Fibroblast of lung (primary cell): Measurements from ENCODE around the gene CENPV. TPM values are rescaled to one million over a fixed set of nuclear protein-coding genes. Genes with fewer than 3 reads are reported as not detected.
A peak's percentile ranks its signal among the peaks of the same experiment; 100 is the strongest.

Experiments used
- DNase-seq, 2 donors: peaks; one replicate each; pipeline versions ENCODE4 v3.0.0 to v3.0.0-alpha.2; 2010; ENCODE audit warnings: low read depth in 2 of 2
- H2AFZ ChIP-seq: 2 replicates; pipeline ENCODE4 v1.5.1; 2012; ENCODE audit warnings: low read length, control low read depth, inconsistent platforms
- H3K27ac ChIP-seq: 2 replicates; pipeline ENCODE4 v1.5.1; 2011; ENCODE audit warnings: low read length, control low read depth; ENCODE audit not compliant: insufficient read depth
- H3K27me3 ChIP-seq: 2 replicates; pipeline ENCODE4 v1.5.1; 2011; ENCODE audit warnings: mild to moderate bottlenecking, low read length; ENCODE audit not compliant: control insufficient read depth, insufficient read depth
- H3K36me3 ChIP-seq: 2 replicates; pipeline ENCODE4 v1.5.1; 2011; ENCODE audit warnings: low read length; ENCODE audit not compliant: control insufficient read depth, insufficient read depth
- H3K4me1 ChIP-seq: 2 replicates; pipeline ENCODE4 v1.5.1; 2011; ENCODE audit warnings: low read length; ENCODE audit not compliant: control insufficient read depth, insufficient read depth; ENCODE audit errors: extremely low read depth
- H3K4me2 ChIP-seq: 2 replicates; pipeline ENCODE4 v1.5.1; 2011; ENCODE audit warnings: low read length, control low read depth; ENCODE audit not compliant: insufficient read depth; ENCODE audit errors: extremely low read depth
- H3K4me3 ChIP-seq, 4 experiments: fragments of 200-600 bp in 1 of 4; sonication (generic) in 1 of 4; replicated peaks in 1 of 4; 2 replicates each; pipeline ENCODE4 v1.5.1; 2011 to 2016; ENCODE audit warnings: low read length in 4 of 4, low read depth in 3 of 4, mild to moderate bottlenecking in 3 of 4, control low read depth in 2 of 4, inconsistent platforms in 1 of 4, mixed read lengths in 1 of 4; ENCODE audit not compliant: insufficient read depth in 1 of 4; ENCODE audit errors: control extremely low read depth in 1 of 4
- H3K79me2 ChIP-seq: 2 replicates; pipeline ENCODE4 v1.5.1; 2012; ENCODE audit warnings: mild to moderate bottlenecking, low read length, inconsistent platforms; ENCODE audit not compliant: control insufficient read depth, insufficient read depth
- H3K9ac ChIP-seq: 2 replicates; pipeline ENCODE4 v1.5.1; 2011; ENCODE audit warnings: mild to moderate bottlenecking, low read length, control low read depth; ENCODE audit not compliant: insufficient read depth
- H3K9me3 ChIP-seq: 2 replicates; pipeline ENCODE4 v1.5.1; 2012; ENCODE audit warnings: low read depth, low read length; ENCODE audit not compliant: control insufficient read depth, insufficient read depth
- H4K20me1 ChIP-seq: 2 replicates; pipeline ENCODE4 v1.5.1; 2011; ENCODE audit warnings: low read length; ENCODE audit not compliant: control insufficient read depth, insufficient read depth; ENCODE audit errors: extremely low read depth
- EZH2 ChIP-seq: IDR thresholded peaks from 2 replicates; pipeline ENCODE4 v1.5.1; 2012; ENCODE audit warnings: low read length, control low read depth, mild to moderate bottlenecking; ENCODE audit errors: missing control alignments
- polyA plus RNA-seq, 2 donors: library from polyadenylated mRNA; depleted of rRNA in 1 of 2; stranded (reverse) in 1 of 2; unstranded in 1 of 2; fragments of >200 nt; gene quantifications; 2 replicates each; pipeline ENCODE4 v1.2.1, GENCODE V29; 2011 to 2012; ENCODE audit warnings: missing spikeins in 1 of 2
- total RNA-seq: library from RNA; depleted of rRNA; stranded (reverse); fragments of >200 nt; gene quantifications from 2 replicates; pipeline ENCODE4 v1.2.1, GENCODE V29; 2014
- TF ChIP-seq, protein P1 (sequence below), 2 donors: IDR thresholded peaks in 1 of 2; conservative IDR thresholded peaks in 1 of 2; 1 replicate in 1 of 2; 2 replicates in 1 of 2; pipeline ENCODE4 v1.5.1; 2011 to 2012; ENCODE audit warnings: low read length in 2 of 2, control low read depth in 1 of 2, inconsistent platforms in 1 of 2, low read depth in 1 of 2, mild to moderate bottlenecking in 1 of 2

Gene CENPV
- total and polyA plus RNA-seq, 2 donors (not counting 1 experiment from before 2014, with no cell fraction given) = 9.2 to 25.1 TPM

- Histone ChIP-seq H3K27me3 (no peaks in the 10 kb centered on the region), H2AFZ (no peak overlapping the region), H4K20me1 (peaks cover 3% of the 10 kb centered on the region), H3K79me2 (peaks cover 27% of the 10 kb centered on the region), H3K9ac (no peak overlapping the region), H3K36me3 (peaks cover 2% of the 10 kb centered on the region), H3K4me3 (peak overlapping the region in 1 of 4 experiments; percentile 99), H3K4me1 (peaks cover 2% of the 10 kb centered on the region), H3K27ac (no peak overlapping the region), H3K4me2 (peak overlapping the region; percentile 13), H3K9me3 (no peaks in the 10 kb centered on the region)
- DNase-seq = no peak
- TF ChIP-seq, protein P1, sequence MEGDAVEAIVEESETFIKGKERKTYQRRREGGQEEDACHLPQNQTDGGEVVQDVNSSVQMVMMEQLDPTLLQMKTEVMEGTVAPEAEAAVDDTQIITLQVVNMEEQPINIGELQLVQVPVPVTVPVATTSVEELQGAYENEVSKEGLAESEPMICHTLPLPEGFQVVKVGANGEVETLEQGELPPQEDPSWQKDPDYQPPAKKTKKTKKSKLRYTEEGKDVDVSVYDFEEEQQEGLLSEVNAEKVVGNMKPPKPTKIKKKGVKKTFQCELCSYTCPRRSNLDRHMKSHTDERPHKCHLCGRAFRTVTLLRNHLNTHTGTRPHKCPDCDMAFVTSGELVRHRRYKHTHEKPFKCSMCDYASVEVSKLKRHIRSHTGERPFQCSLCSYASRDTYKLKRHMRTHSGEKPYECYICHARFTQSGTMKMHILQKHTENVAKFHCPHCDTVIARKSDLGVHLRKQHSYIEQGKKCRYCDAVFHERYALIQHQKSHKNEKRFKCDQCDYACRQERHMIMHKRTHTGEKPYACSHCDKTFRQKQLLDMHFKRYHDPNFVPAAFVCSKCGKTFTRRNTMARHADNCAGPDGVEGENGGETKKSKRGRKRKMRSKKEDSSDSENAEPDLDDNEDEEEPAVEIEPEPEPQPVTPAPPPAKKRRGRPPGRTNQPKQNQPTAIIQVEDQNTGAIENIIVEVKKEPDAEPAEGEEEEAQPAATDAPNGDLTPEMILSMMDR (conservative IDR thresholded peaks at IDR 0.05 in 1 of 2, IDR thresholded peaks at IDR 0.05 in 1 of 2; ENCODE audit: low read depth in 1 of 2, low read length in 2 of 2) = no peak
- TF ChIP-seq EZH2 = no peak
Observed at GRCh38 chr17:16383772-16384287, 30.6 kb upstream of the CENPV start.

DNA sequence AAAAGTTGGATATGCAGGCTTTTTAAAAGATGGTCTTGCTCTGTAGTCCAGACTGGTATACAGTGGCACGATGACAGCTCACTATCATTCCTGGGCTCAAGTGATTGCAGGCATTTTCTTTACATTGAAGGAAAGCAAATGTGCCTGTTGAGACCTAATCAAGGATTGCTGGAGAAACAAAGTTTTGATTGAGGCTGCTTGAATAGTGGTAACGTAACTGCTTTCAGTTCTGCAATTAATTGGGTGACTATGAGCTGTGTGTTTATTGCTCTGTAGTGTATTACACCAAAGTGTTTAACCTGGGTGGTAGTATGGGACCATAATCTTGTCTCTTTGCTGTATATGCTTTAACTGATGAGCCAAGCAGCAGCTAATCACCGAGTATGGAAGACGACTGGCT is 29.9 kb upstream of the CENPV start:
- DNase-seq = no peak
- Histone ChIP-seq H3K27me3 (no peaks in the 10 kb centered on the region), H2AFZ (no peak overlapping the region), H3K79me2 (peaks cover 27% of the 10 kb centered on the region), H3K9me3 (no peaks in the 10 kb centered on the region), H3K4me1 (peaks cover 4% of the 10 kb centered on the region), H3K4me3 (peak overlapping the region; percentile 16 to 99 (median 24)), H4K20me1 (peaks cover 3% of the 10 kb centered on the region), H3K36me3 (peaks cover 2% of the 10 kb centered on the region), H3K27ac (no peak overlapping the region), H3K9ac (no peak overlapping the region), H3K4me2 (peak overlapping the region; percentile 55)
- TF ChIP-seq EZH2 = no peak
- TF ChIP-seq, protein P1 (conservative IDR thresholded peaks at IDR 0.05 in 1 of 2, IDR thresholded peaks at IDR 0.05 in 1 of 2; ENCODE audit: low read depth in 1 of 2, low read length in 2 of 2) = no peak

GRCh38 chr17:16381496-16381820 is 28.2 kb upstream of the CENPV start:
- peak overlapping the region; percentile 81 for H3K9ac ChIP-seq
- peaks cover 2% of the 10 kb centered on the region for H3K36me3 ChIP-seq
- DNase-seq = peak; percentile 45
- H3K4me2 ChIP-seq = peak overlapping the region; percentile 18
- H3K27ac ChIP-seq = peak overlapping the region; percentile 95
- peaks cover 27% of the 10 kb centered on the region for H3K79me2 ChIP-seq
- H3K27me3 ChIP-seq = no peaks in the 10 kb centered on the region
- H3K9me3 ChIP-seq = no peaks in the 10 kb centered on the region
- H3K4me1 ChIP-seq = peaks cover 4% of the 10 kb centered on the region
- H3K4me3 ChIP-seq = peak overlapping the region; percentile 83 to 99 (median 93)
- TF ChIP-seq EZH2 = no peak
- TF ChIP-seq, protein P1 (conservative IDR thresholded peaks at IDR 0.05 in 1 of 2, IDR thresholded peaks at IDR 0.05 in 1 of 2; ENCODE audit: low read depth in 1 of 2, low read length in 2 of 2) = no peak
- peaks cover 3% of the 10 kb centered on the region for H4K20me1 ChIP-seq
- no peak overlapping the region for H2AFZ ChIP-seq
